GM10248 (cell line): ENCODE results near the gene ACTN4.

ENCODE experiments used
- CTCF ChIA-PET: fragments of 300-600 bp; sonication (Branson Sonifier 250); formaldehyde crosslinking; extraction: SDS; loops from one replicate; lab custom pipeline; 2021; ENCODE audit warnings: antibody characterized with exemption; lab: Yijun Ruan, JAX
- POLR2A ChIA-PET: fragments of 350-650 bp; sonication (Branson Sonifier 250); formaldehyde crosslinking; extraction: SDS; loops from one replicate; lab custom pipeline; 2020; ENCODE audit warnings: antibody characterized with exemption; lab: Yijun Ruan, JAX
- DNase-seq: peaks from one replicate; pipeline ENCODE4 v3.0.0; 2012; ENCODE audit errors: extremely low spot score
- CTCF ChIP-seq: IDR thresholded peaks from 2 replicates; pipeline ENCODE4 v1.5.1; 2012; ENCODE audit warnings: mild to moderate bottlenecking, low read depth; ENCODE audit errors: extremely low read depth, missing control alignments, control extremely low read depth

ACTN4 gene

DNA sequence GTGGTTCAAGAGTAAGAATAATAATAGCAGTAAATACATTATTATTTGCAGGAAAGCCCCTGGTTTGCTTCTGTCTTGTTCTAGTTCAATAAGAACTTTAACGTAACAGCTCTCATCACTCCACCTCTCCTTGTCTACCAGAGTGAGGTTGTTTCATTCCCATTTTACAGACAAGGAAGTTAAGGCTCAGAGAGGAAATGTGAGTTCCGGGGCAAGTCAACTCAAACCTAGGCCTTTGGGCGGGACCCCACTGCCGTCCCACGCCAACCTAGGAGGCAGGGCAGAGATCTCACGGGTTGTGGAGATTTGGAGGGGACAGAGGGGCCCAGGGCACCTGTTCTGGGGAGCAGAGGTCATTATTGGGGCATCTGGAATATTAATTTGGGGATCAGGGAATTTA, 31.2 kb upstream of the ACTN4 start:
- DNase-seq: no peak
- TF ChIP-seq CTCF: no peak
- ChIA-PET CTCF (interaction anchor here (1.2 to 11.5 kb wide), 2 partner anchors 19 to 214 kb away, joined by 4 to 91 read pairs; partner anchors contain the start of gene FAM98C), POLR2A (no interaction called here)

- CTCF ChIA-PET: interaction anchor here (1.4 to 11.5 kb wide), 2 partner anchors 8 to 18 kb away, joined by 3 to 91 read pairs; no protein-coding TSS in a partner anchor
Observed at GRCh38 chr19:38617283-38617763, 30.1 kb upstream of the ACTN4 start.

DNA sequence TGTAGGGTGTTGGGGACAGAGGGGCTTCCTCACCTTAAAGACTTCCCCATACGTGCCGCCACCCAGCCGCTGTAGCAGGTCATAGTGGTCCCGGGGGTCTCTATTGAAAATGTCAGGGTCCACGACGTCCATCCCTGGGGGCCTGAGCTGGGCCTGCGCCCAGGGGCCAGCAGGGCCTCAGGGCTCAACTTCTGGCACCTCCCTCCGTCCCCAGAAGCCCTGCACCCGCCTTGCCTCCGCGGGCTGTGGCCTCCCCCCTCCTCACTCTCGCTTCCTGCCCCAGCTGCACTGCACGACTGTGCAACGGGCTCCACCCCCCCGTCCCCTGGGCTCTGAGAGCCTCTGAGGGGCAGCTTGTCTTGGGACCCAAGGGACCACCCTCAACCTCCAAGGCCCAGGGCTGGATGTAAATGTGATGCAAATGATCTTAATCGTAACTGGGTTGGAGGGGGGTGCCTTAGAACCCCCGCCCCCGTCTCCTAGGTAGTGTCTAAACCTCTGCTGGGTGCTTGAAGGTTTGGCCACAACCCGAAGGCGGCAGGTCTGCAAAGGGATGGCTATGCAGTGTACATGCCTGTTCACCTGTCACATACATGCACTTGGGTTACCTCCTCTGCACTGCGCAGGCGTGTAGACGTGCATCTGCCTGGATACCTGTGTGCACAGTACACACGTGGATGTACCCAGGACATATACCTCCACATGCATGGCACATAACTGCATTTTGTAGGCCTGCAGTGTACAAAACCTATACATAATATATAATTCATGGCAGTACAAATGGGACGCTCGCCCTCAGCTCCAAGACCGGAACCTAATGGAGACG, 29.5 kb upstream of the ACTN4 start, which contains the start of gene MAP4K1:
TSS of gene MAP4K1 (minus strand) at position 190 of the 826 bp plus-strand sequence. CDS start at position 132, 58 bp downstream.
- ChIA-PET POLR2A (interaction anchor here (0.7 to 1.4 kb wide), 4 partner anchors 11 to 61 kb away, joined by 3 to 4 read pairs (median 4); partner anchors contain the start of gene ACTN4), CTCF (interaction anchor here (1.0 to 11.5 kb wide), 9 partner anchors 8 to 215 kb away, joined by 3 to 91 read pairs (median 5); partner anchors contain the start of gene FAM98C)
- DNase-seq: peak; percentile 86
- no peak for TF ChIP-seq CTCF

More at GRCh38 chr19:38617283-38617763, 30.1 kb upstream of the ACTN4 start:
- DNase-seq: no peak
- POLR2A ChIA-PET: interaction anchor here (0.7 to 1.4 kb wide), 2 partner anchors 16 to 61 kb away, joined by 3 to 4 read pairs; no protein-coding TSS in a partner anchor
- no peak for TF ChIP-seq CTCF

DNA sequence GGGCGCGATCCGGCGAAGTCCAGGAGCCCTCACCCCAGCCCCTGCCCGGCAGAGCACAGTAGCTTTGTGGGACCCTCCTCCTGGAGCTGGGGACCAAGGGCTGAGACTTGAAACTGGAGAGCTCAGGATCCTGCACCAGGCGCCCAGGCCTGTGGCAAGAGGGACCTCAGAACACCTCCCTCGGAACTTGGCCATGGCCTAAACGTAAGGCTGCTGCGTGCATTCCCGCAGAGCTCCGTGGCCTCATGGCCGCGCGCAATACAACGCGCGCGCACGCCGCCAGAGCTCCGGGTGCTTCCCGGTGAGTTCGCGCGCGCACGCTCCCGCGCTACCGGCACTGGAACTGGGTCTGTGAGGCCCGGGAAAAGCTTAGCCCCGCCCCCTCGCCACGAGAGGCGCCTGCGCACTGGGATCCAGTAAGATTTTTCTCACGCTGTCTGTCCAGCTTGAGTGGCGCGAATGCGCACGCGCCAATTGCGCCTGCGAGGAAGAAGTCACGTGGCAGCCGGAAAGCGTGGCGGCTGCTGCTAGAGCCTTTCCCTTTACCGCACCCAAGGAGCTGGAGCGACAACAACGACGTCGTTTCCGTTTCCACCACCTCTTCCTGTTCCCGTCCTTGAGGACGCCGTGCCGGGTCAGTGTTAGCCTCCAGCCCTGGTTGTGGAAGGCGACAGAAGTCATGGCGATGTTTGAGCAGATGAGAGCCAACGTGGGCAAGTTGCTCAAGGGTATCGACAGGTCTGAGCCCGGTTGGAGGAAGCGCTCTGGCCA, 28.7 kb upstream of the ACTN4 start, which contains the start of gene EIF3K:
TSS of gene EIF3K (plus strand) at position 599 of the 771 bp plus-strand sequence. CDS start at position 680, 81 bp downstream.
- ChIA-PET POLR2A (interaction anchor here (0.6 to 1.4 kb wide), 4 partner anchors 11 to 382 kb away, joined by 3 to 6 read pairs (median 4); partner anchors contain the start of gene ACTN4), CTCF (interaction anchor here (1.0 to 11.5 kb wide), 11 partner anchors 10 to 333 kb away, joined by 3 to 91 read pairs (median 5); partner anchors contain the start of gene FAM98C)
- no peak for TF ChIP-seq CTCF
- peak; percentile 99 for DNase-seq

DNA sequence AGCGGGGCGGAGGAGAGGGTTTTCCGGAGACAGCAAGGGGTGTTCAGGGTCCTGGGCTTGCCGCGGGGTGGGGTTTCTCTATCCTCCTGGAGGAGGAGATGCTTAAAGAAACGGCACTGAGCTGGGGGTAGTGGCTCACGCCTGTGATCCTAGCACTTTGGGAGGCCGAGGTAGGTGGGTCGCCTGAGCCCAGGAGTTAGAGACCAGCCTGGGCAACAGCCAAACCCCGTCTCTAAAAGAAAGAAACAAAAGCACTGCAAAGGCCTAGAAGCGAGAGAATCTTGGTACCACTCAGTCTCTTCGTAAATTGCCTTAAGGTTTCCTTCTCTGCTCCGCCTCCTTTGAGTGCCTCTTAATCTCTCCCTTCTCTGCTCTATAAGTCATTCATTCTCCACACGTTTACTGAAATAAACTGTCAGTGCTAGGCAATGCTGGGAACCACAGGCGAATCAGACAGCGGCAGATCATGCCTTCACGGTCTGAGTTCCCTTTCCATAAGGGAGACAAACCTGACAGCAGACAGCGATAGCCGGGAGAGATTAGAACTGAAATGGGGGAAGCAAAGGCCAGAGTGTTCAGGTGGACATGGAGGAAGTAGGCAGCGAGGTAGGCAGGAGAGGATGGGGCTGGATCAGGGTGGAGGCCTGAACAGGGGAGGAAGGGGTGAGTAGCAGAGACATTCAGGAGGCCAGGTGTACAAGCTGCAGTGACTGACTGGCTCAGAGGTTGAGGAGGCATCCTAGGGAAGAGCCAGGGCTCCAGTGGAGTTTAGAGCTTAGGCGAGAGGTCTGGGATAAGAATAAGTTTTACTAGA, 27.9 kb upstream of the ACTN4 start:
- ChIA-PET POLR2A (interaction anchor here (1.2 kb wide), 1 partner anchor 28 kb away, joined by 4 read pairs; the partner anchor contains the start of gene ACTN4), CTCF (interaction anchor here (1.0 to 11.5 kb wide), 11 partner anchors 9 to 333 kb away, joined by 3 to 91 read pairs (median 3); partner anchors contain the start of gene FAM98C)
- DNase-seq: no peak
- TF ChIP-seq CTCF: no peak
